H9 (cell line): ENCODE data around the gene PLXND1. TPM values are rescaled to one million over a fixed set of nuclear protein-coding genes. Genes with fewer than 3 reads are reported as not detected.

ENCODE experiments used
- DNase-seq: peaks from one replicate; pipeline ENCODE4 v3.0.0-alpha.2; 2017
- H2AFZ ChIP-seq: one replicate; pipeline ENCODE4 v1.6.1; 2013; ENCODE audit warnings: mild to moderate bottlenecking, low read length, control low read depth, moderate library complexity
- H2AK5ac ChIP-seq: 2 replicates; pipeline ENCODE4 v1.6.1; 2013; ENCODE audit warnings: low read length, control low read depth, mixed read lengths; ENCODE audit not compliant: insufficient read length
- H2BK120ac ChIP-seq: one replicate; pipeline ENCODE4 v1.6.1; 2013; ENCODE audit warnings: low read depth, mild to moderate bottlenecking, low read length, control low read depth, inconsistent platforms; ENCODE audit not compliant: poor library complexity, severe bottlenecking
- H2BK12ac ChIP-seq: 2 replicates; pipeline ENCODE4 v1.6.1; 2013; ENCODE audit warnings: low read length, control low read depth, mixed read lengths, low read depth; ENCODE audit not compliant: insufficient read length
- H2BK15ac ChIP-seq: 2 replicates; pipeline ENCODE4 v1.6.1; 2013; ENCODE audit warnings: low read depth, low read length, control low read depth
- H2BK20ac ChIP-seq: one replicate; pipeline ENCODE4 v1.6.1; 2013; ENCODE audit warnings: low read depth, mild to moderate bottlenecking, low read length, control low read depth, inconsistent platforms; ENCODE audit not compliant: poor library complexity, severe bottlenecking
- H2BK5ac ChIP-seq: 2 replicates; pipeline ENCODE4 v1.6.1; 2013; ENCODE audit warnings: low read length, control low read depth, mixed read lengths; ENCODE audit not compliant: insufficient read length
- H3K14ac ChIP-seq: 2 replicates; pipeline ENCODE4 v1.6.1; 2013; ENCODE audit warnings: low read length, control low read depth; ENCODE audit not compliant: insufficient read depth
- H3K18ac ChIP-seq: 2 replicates; pipeline ENCODE4 v1.6.1; 2013; ENCODE audit warnings: low read depth, mild to moderate bottlenecking, mixed read lengths, low read length, control low read depth; ENCODE audit not compliant: insufficient read length
- H3K23ac ChIP-seq: 2 replicates; pipeline ENCODE4 v1.6.1; 2013; ENCODE audit warnings: low read length, control low read depth, mixed read lengths, low read depth; ENCODE audit not compliant: insufficient read length
- H3K23me2 ChIP-seq: 2 replicates; pipeline ENCODE4 v1.6.1; 2013; ENCODE audit warnings: low read depth, mild to moderate bottlenecking, mixed read lengths, low read length, control low read depth; ENCODE audit not compliant: insufficient read length, poor library complexity, severe bottlenecking
- H3K27ac ChIP-seq: 2 replicates; pipeline ENCODE4 v1.5.1; 2013; ENCODE audit warnings: low read length, control low read depth, mixed read lengths, low read depth; ENCODE audit not compliant: insufficient read length
- H3K27me3 ChIP-seq: 2 replicates; pipeline ENCODE4 v1.6.1; 2013; ENCODE audit warnings: low read length, control low read depth, inconsistent platforms; ENCODE audit not compliant: insufficient read depth
- H3K4ac ChIP-seq: 2 replicates; pipeline ENCODE4 v1.6.1; 2013; ENCODE audit warnings: low read depth, mild to moderate bottlenecking, control low read depth, inconsistent platforms, low read length, moderate library complexity
- H3K4me1 ChIP-seq: 2 replicates; pipeline ENCODE4 v1.6.1; 2013; ENCODE audit warnings: low read length, control low read depth, inconsistent platforms; ENCODE audit not compliant: insufficient read depth
- H3K4me2 ChIP-seq: 2 replicates; pipeline ENCODE4 v1.6.1; 2013; ENCODE audit warnings: low read length, control low read depth, mixed read lengths; ENCODE audit not compliant: insufficient read length, insufficient read depth
- H3K56ac ChIP-seq: 2 replicates; pipeline ENCODE4 v1.6.1; 2013; ENCODE audit warnings: low read depth, mild to moderate bottlenecking, mixed read lengths, low read length, control low read depth; ENCODE audit not compliant: insufficient read length
- H3K79me1 ChIP-seq: 2 replicates; pipeline ENCODE4 v1.6.1; 2013; ENCODE audit warnings: low read depth, mild to moderate bottlenecking, moderate library complexity, low read length, control low read depth, inconsistent platforms; ENCODE audit not compliant: insufficient read depth, poor library complexity, severe bottlenecking
- H3K79me2 ChIP-seq: 2 replicates; pipeline ENCODE4 v1.6.1; 2013; ENCODE audit warnings: low read length, control low read depth, inconsistent platforms; ENCODE audit not compliant: insufficient read depth
- H3K9ac ChIP-seq: 2 replicates; pipeline ENCODE4 v1.6.1; 2013; ENCODE audit warnings: low read length, control low read depth, mixed read lengths; ENCODE audit not compliant: insufficient read length; ENCODE audit errors: extremely low read depth
- H3K9me3 ChIP-seq: one replicate; pipeline ENCODE4 v1.6.1; 2013; ENCODE audit warnings: low read depth, low read length, inconsistent platforms; ENCODE audit not compliant: control insufficient read depth
- H3T11ph ChIP-seq: one replicate; pipeline ENCODE4 v1.6.1; 2013; ENCODE audit warnings: mild to moderate bottlenecking, low read length, control low read depth, inconsistent platforms
- H4K20me1 ChIP-seq: one replicate; pipeline ENCODE4 v1.6.1; 2013; ENCODE audit not compliant: control insufficient read depth, insufficient read length, insufficient read depth
- H4K5ac ChIP-seq: 2 replicates; pipeline ENCODE4 v1.6.1; 2013; ENCODE audit warnings: low read depth, mild to moderate bottlenecking, mixed read lengths, low read length, control low read depth; ENCODE audit not compliant: insufficient read length
- H4K8ac ChIP-seq: replicated peaks from 2 replicates; pipeline ENCODE4 v1.6.1; 2013; ENCODE audit warnings: low read length, control low read depth, mixed read lengths, low read depth; ENCODE audit not compliant: insufficient read length
- H4K91ac ChIP-seq: 2 replicates; pipeline ENCODE4 v1.6.1; 2013; ENCODE audit warnings: low read depth, mild to moderate bottlenecking, moderate library complexity, mixed read lengths, low read length, control low read depth; ENCODE audit not compliant: insufficient read length
- H3K27ac Mint-ChIP-seq, 3 experiments: 2 replicates in 2 of 3; 3 replicates in 1 of 3; pipeline ENCODE4 v1.8.0; 2020 to 2021; ENCODE audit warnings: mixed read lengths in 3 of 3, mild to moderate bottlenecking in 1 of 3, moderate library complexity in 1 of 3
- H3K27me3 Mint-ChIP-seq: 2 replicates; pipeline ENCODE4 v1.8.0; 2021; ENCODE audit warnings: low read depth, mild to moderate bottlenecking, moderate library complexity, mixed read lengths
- H3K36me3 Mint-ChIP-seq, 3 experiments: 2 replicates in 2 of 3; 3 replicates in 1 of 3; pipeline ENCODE4 v1.8.0; 2020 to 2021; ENCODE audit warnings: low read depth in 3 of 3, mixed read lengths in 3 of 3; ENCODE audit not compliant: insufficient read depth in 1 of 3
- H3K4me1 Mint-ChIP-seq, 2 experiments: 2 replicates each; pipeline ENCODE4 v1.8.0; 2020; ENCODE audit warnings: mixed read lengths in 2 of 2
- H3K4me3 Mint-ChIP-seq, 2 experiments: 2 replicates in 1 of 2; 3 replicates in 1 of 2; pipeline ENCODE4 v1.8.0; 2020 to 2021; ENCODE audit warnings: mild to moderate bottlenecking in 2 of 2, mixed read lengths in 2 of 2, moderate library complexity in 1 of 2
- H3K9me3 Mint-ChIP-seq, 2 experiments: 2 replicates in 1 of 2; 3 replicates in 1 of 2; pipeline ENCODE4 v1.8.0; 2020; ENCODE audit warnings: mild to moderate bottlenecking in 2 of 2, mixed read lengths in 2 of 2, moderate library complexity in 1 of 2
- CTCF ChIP-seq: fragments of 200-600 bp; sonication (generic); conservative IDR thresholded peaks from 3 replicates; pipeline ENCODE4 v1.8.0; 2021; ENCODE audit warnings: antibody characterized with exemption, mild to moderate bottlenecking
- WGBS: extraction: QIAGEN DNeasy Blood & Tissue Kit; methylation state at CpG from one replicate; pipeline ENCODE4 v1.1.7; 2013; ENCODE audit warnings: missing lambda C conversion rate, low lambda C conversion rate, mixed read lengths; ENCODE audit not compliant: insufficient read length; ENCODE audit errors: extremely low coverage; 5-methylcytosine and 5-hydroxymethylcytosine counted together
- total RNA-seq: library from RNA; stranded (reverse); gene quantifications from 2 replicates; pipeline ENCODE4 v1.2.1, GENCODE V29; 2021

The PLXND1 gene
- total RNA-seq, 1 experiment from 2014 or later = 50.9 TPM

- peak overlapping the region in 1 of 3 experiments; percentile 40; a peak in 2 of 7 replicates for H3K27ac Mint-ChIP-seq
- no peak for DNase-seq
- Histone ChIP-seq H3K9me3 (no peaks in the 10 kb centered on the region), H3K4me2 (no peak overlapping the region), H3K4me1 (no peaks in the 10 kb centered on the region; the same call in 1 of the 2 replicates), H3K18ac (no peak overlapping the region), H3K9ac (no peak overlapping the region), H4K91ac (no peak overlapping the region), H2BK120ac (no peak overlapping the region), H3K23me2 (no peaks in the 10 kb centered on the region), H3T11ph (no peak overlapping the region), H2AFZ (no peak overlapping the region), H3K56ac (no peak overlapping the region), H4K8ac (no peak overlapping the region), H2BK20ac (no peak overlapping the region), H2BK15ac (no peak overlapping the region), H3K14ac (no peak overlapping the region; the same call in 1 of the 2 replicates), H2BK12ac (no peak overlapping the region), H3K79me1 (no peaks in the 10 kb centered on the region), H3K27me3 (no peaks in the 10 kb centered on the region), H2BK5ac (no peak overlapping the region), H4K20me1 (no peaks in the 10 kb centered on the region), H4K5ac (no peak overlapping the region), H3K4ac (no peak overlapping the region), H3K79me2 (no peaks in the 10 kb centered on the region), H3K27ac (no peak overlapping the region), H3K23ac (no peak overlapping the region), H2AK5ac (no peak overlapping the region)
- peaks cover 18 to 32% of the 10 kb centered on the region in 2 experiments for H3K4me1 Mint-ChIP-seq
- no CpG with 5 or more reads among the region's 16 CpGs for WGBS
- no peaks in the 10 kb centered on the region for H3K9me3 Mint-ChIP-seq
- no peak for TF ChIP-seq CTCF
- H3K4me3 Mint-ChIP-seq = peak overlapping the region in 1 of 2 experiments; percentile 3; a peak in 1 of 5 replicates
- H3K27me3 Mint-ChIP-seq = no peaks in the 10 kb centered on the region; the same call in 1 of the 2 replicates
- peaks cover 0 to 30% (median 3%) of the 10 kb centered on the region in 3 experiments; a peak in 2 of 7 replicates for H3K36me3 Mint-ChIP-seq
Observed at GRCh38 chr3:129560269-129560787, 46.1 kb downstream of the PLXND1 start.
